Measurements from ENCODE around the gene DEF6.

DNA sequence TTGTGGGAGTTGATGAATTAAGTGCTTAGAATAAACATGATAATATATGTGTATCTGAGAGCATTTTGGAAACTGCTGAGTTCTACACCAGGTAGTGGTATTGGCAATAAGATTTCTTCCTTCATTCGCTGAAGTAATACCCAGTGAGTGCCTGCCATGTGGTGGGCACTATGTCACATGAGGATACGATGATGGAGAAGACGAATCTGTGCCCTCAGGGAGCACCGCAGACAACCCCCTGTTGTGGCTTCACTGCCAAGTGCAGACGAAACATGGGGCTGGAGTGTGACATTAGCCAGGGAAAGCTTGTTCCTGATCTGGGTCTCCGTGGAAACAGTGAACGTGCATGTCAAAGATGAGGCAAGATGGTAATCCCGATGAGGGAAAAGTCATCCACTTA lies 30.2 kb upstream of the DEF6 start:
- TF ChIP-seq CREB1 (IDR thresholded peaks at IDR 0.05) (no peak), EZH2 (IDR thresholded peaks at IDR 0.05; ENCODE audit: low read depth, low read length, severe bottlenecking) (no peak), EP300 (IDR thresholded peaks at IDR 0.05; ENCODE audit: borderline replicate concordance in 1 of 2, low read depth in 2 of 2, low read length in 2 of 2) (no peak), PHF8 (conservative IDR thresholded peaks at IDR 0.05; ENCODE audit: low read depth, low read length) (no peak)
